Parathyroid adenoma (tissue), 2 donors: ENCODE results near the gene SFRP5.

ENCODE experiments used
- H2AFZ ChIP-seq: fragments of 300-600 bp; sonication (generic); one replicate; pipeline ENCODE4 v1.7.0; 2017; ENCODE audit warnings: antibody characterized with exemption, mild to moderate bottlenecking
- H3K27ac ChIP-seq: fragments of 300-600 bp; sonication (generic); one replicate; pipeline ENCODE4 v1.7.0; 2017
- H3K27me3 ChIP-seq: fragments of 300-600 bp; sonication (generic); one replicate; pipeline ENCODE4 v1.7.0; 2017; ENCODE audit warnings: low read length; ENCODE audit not compliant: control insufficient read depth, insufficient read depth
- H3K36me3 ChIP-seq: fragments of 300-600 bp; sonication (generic); one replicate; pipeline ENCODE4 v1.7.0; 2017; ENCODE audit warnings: low read length; ENCODE audit not compliant: control insufficient read depth, insufficient read depth
- H3K4me1 ChIP-seq: fragments of 300-600 bp; sonication (generic); one replicate; pipeline ENCODE4 v1.7.0; 2017; ENCODE audit warnings: control low read depth
- H3K4me2 ChIP-seq: fragments of 300-600 bp; sonication (generic); one replicate; pipeline ENCODE4 v1.7.0; 2017; ENCODE audit warnings: low read length
- H3K4me3 ChIP-seq: fragments of 300-600 bp; sonication (generic); one replicate; pipeline ENCODE4 v1.7.0; 2017; ENCODE audit warnings: low read depth, low read length
- H3K79me2 ChIP-seq: fragments of 300-600 bp; sonication (generic); one replicate; pipeline ENCODE4 v1.7.0; 2017; ENCODE audit warnings: control low read depth
- H3K9ac ChIP-seq: fragments of 300-600 bp; sonication (generic); one replicate; pipeline ENCODE4 v1.7.0; 2017; ENCODE audit warnings: mild to moderate bottlenecking
- H3K9me3 ChIP-seq: fragments of 300-600 bp; sonication (generic); one replicate; pipeline ENCODE4 v1.7.0; 2017; ENCODE audit warnings: low read length; ENCODE audit not compliant: control insufficient read depth
- CTCF ChIP-seq: fragments of 300-600 bp; sonication (generic); IDR thresholded peaks from one replicate; pipeline ENCODE4 v1.7.0; 2017; ENCODE audit warnings: antibody characterized with exemption, mild to moderate bottlenecking
- donor health status: primary hyperparathyroidism.

The SFRP5 gene

GRCh38 chr10:97771913-97772823 is at the start of gene SFRP5:
Gene SFRP5, minus strand, starts transcription at chr10:97771999. Its CDS starts 166 bp downstream, at chr10:97771833.
- H3K27ac ChIP-seq = no peak within 1 kb of the TSS
- H3K4me3 ChIP-seq = no peak within 1 kb of the TSS
- no peaks in the 10 kb centered on the region for H3K4me1 ChIP-seq
- H2AFZ ChIP-seq = no peak within 1 kb of the TSS
- H3K27me3 ChIP-seq = peaks cover 5% of the 10 kb centered on the region
- H3K4me2 ChIP-seq = peak within 1 kb of the TSS; percentile 38
- TF ChIP-seq CTCF = no peak
- H3K36me3 ChIP-seq = no peaks in the 10 kb centered on the region
- H3K9ac ChIP-seq = no peak within 1 kb of the TSS
- H3K79me2 ChIP-seq = no peaks in the 10 kb centered on the region
- no peaks in the 10 kb centered on the region for H3K9me3 ChIP-seq

DNA sequence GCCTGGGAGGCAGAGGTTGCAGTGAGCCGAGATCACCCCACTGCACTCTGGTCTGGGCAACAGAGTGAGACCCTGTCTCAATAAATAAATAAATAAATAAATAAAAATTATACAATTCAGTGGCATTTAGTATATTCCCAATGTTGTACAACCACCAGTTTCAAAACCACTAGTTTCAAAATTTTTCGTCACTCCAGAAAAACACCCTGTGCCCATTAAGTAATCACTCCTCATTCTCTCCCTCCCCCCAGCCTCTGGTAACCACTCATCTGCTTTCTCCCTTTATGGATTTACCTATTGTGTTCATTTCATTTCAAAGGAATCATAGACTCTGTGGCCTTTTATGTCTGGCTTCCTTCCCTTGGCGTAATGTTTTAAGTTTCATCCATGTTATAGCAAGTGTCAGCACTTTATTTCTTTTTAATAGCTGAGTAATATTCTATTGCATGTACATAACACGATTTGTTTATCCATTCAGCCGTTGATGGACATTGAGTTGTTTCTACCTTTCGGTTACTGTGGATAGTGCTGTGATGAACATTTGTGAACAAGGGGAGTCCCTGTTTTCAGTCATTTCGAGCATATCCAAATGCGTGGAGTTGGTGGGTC is 48.4 kb upstream of the SFRP5 start:
- Histone ChIP-seq H3K36me3 (no peaks in the 10 kb centered on the region), H3K4me3 (no peak overlapping the region), H3K4me1 (no peaks in the 10 kb centered on the region), H3K9me3 (no peaks in the 10 kb centered on the region), H3K9ac (no peak overlapping the region), H3K27me3 (no peaks in the 10 kb centered on the region), H3K4me2 (no peak overlapping the region), H3K79me2 (no peaks in the 10 kb centered on the region), H3K27ac (no peak overlapping the region), H2AFZ (no peak overlapping the region)
- no peak for TF ChIP-seq CTCF

DNA sequence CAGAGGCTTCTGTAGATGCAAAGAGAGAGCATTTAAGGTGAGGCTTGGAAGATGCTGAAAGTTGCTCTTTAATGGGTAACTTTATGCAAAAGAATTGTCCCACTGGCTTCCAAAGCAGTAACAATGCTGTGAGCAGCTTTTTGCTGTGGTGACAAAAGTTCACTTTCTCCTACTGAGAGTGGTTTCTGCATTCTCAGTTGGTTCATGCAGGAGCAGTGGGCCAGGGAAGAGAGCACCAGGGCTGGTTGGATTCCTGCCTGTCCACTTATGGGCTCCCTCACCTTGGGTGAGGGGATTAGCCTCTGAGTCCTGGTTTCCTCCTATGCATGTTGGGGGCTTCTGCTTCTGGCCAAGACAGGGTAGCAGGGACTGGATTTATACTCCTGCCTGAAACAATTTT is 46.8 kb upstream of the SFRP5 start:
- no peaks in the 10 kb centered on the region for H3K79me2 ChIP-seq
- H3K4me1 ChIP-seq = no peaks in the 10 kb centered on the region
- H3K9me3 ChIP-seq = no peaks in the 10 kb centered on the region
- no peak overlapping the region for H3K9ac ChIP-seq
- H3K4me3 ChIP-seq = no peak overlapping the region
- H3K36me3 ChIP-seq = no peaks in the 10 kb centered on the region
- H3K27ac ChIP-seq = no peak overlapping the region
- no peak overlapping the region for H3K4me2 ChIP-seq
- H2AFZ ChIP-seq = no peak overlapping the region
- no peak for TF ChIP-seq CTCF
- H3K27me3 ChIP-seq = no peaks in the 10 kb centered on the region

GRCh38 chr10:97816609-97817008 is 44.8 kb upstream of the SFRP5 start:
- H2AFZ ChIP-seq = no peak overlapping the region
- no peaks in the 10 kb centered on the region for H3K9me3 ChIP-seq
- no peaks in the 10 kb centered on the region for H3K36me3 ChIP-seq
- TF ChIP-seq CTCF = no peak
- no peak overlapping the region for H3K27ac ChIP-seq
- no peaks in the 10 kb centered on the region for H3K27me3 ChIP-seq
- H3K4me3 ChIP-seq = no peak overlapping the region
- no peaks in the 10 kb centered on the region for H3K79me2 ChIP-seq
- H3K4me1 ChIP-seq = no peaks in the 10 kb centered on the region
- H3K4me2 ChIP-seq = no peak overlapping the region
- H3K9ac ChIP-seq = no peak overlapping the region
